ENCODE measurements around the gene LIX1.

The LIX1 gene

GRCh38 chr5:97111616-97112015 is 30.8 kb downstream of the LIX1 start:
- peak; percentile 54 for DNase-seq (ENCODE audit: low read depth, low spot score)
- H3K4me3 ChIP-seq (ENCODE audit: low read length), result no peak overlapping the region

GRCh38 chr5:97111004-97111403 is 31.4 kb downstream of the LIX1 start:
- DNase-seq (ENCODE audit: low read depth, low spot score), result no peak
- H3K4me3 ChIP-seq (ENCODE audit: low read length), result no peak overlapping the region

GRCh38 chr5:97107318-97107717 is 35.1 kb downstream of the LIX1 start:
- no peak for DNase-seq (ENCODE audit: low read depth, low spot score)
- H3K4me3 ChIP-seq (ENCODE audit: low read length), result no peak overlapping the region

GRCh38 chr5:97106216-97106581 is 36.2 kb downstream of the LIX1 start:
- H3K4me3 ChIP-seq (ENCODE audit: low read length), result no peak overlapping the region
- DNase-seq (ENCODE audit: low read depth, low spot score), result no peak

GRCh38 chr5:97105501-97106215 is 36.8 kb downstream of the LIX1 start:
- DNase-seq (ENCODE audit: low read depth, low spot score), result no peak
- no peak overlapping the region for H3K4me3 ChIP-seq (ENCODE audit: low read length)

GRCh38 chr5:97102010-97102470 is 40.4 kb downstream of the LIX1 start:
- DNase-seq (ENCODE audit: low read depth, low spot score), result no peak
- no peak overlapping the region for H3K4me3 ChIP-seq (ENCODE audit: low read length)

- no peak for DNase-seq (ENCODE audit: low read depth, low spot score)
- H3K4me3 ChIP-seq (ENCODE audit: low read length), result no peak overlapping the region
Observed at GRCh38 chr5:97101189-97101910, 41.1 kb downstream of the LIX1 start.

- DNase-seq (ENCODE audit: low read depth, low spot score), result no peak
- no peak overlapping the region for H3K4me3 ChIP-seq (ENCODE audit: low read length)
Observed at GRCh38 chr5:97100476-97100875, 41.9 kb downstream of the LIX1 start.

GRCh38 chr5:97098922-97099321 is 43.5 kb downstream of the LIX1 start:
- H3K4me3 ChIP-seq (ENCODE audit: low read length), result no peak overlapping the region
- no peak for DNase-seq (ENCODE audit: low read depth, low spot score)

GRCh38 chr5:97097326-97098230 is 44.8 kb downstream of the LIX1 start:
- DNase-seq (ENCODE audit: low read depth, low spot score), result no peak
- H3K4me3 ChIP-seq (ENCODE audit: low read length), result no peak overlapping the region

- H3K4me3 ChIP-seq (ENCODE audit: low read length), result no peak overlapping the region
- no peak for DNase-seq (ENCODE audit: low read depth, low spot score)
Observed at GRCh38 chr5:97096846-97097245, 45.6 kb downstream of the LIX1 start.

GRCh38 chr5:97096191-97096590 is 46.2 kb downstream of the LIX1 start:
- DNase-seq (ENCODE audit: low read depth, low spot score), result no peak
- H3K4me3 ChIP-seq (ENCODE audit: low read length), result no peak overlapping the region

- no peak overlapping the region for H3K4me3 ChIP-seq (ENCODE audit: low read length)
- no peak for DNase-seq (ENCODE audit: low read depth, low spot score)
Observed at GRCh38 chr5:97095318-97095732, 47.1 kb downstream of the LIX1 start.

GRCh38 chr5:97094579-97095317 is 47.7 kb downstream of the LIX1 start:
- DNase-seq (ENCODE audit: low read depth, low spot score), result peak; percentile 17
- no peak overlapping the region for H3K4me3 ChIP-seq (ENCODE audit: low read length)

- no peak overlapping the region for H3K4me3 ChIP-seq (ENCODE audit: low read length)
- no peak for DNase-seq (ENCODE audit: low read depth, low spot score)
Observed at GRCh38 chr5:97093193-97093592, 49.2 kb downstream of the LIX1 start.

- H3K4me3 ChIP-seq (ENCODE audit: low read length), result no peak overlapping the region
- DNase-seq (ENCODE audit: low read depth, low spot score), result no peak
Observed at GRCh38 chr5:97090944-97091343, 51.5 kb downstream of the LIX1 start.

- no peak overlapping the region for H3K4me3 ChIP-seq (ENCODE audit: low read length)
- DNase-seq (ENCODE audit: low read depth, low spot score), result no peak
Observed at GRCh38 chr5:97089149-97089801, 53.1 kb downstream of the LIX1 start.

- DNase-seq (ENCODE audit: low read depth, low spot score), result no peak
- H3K4me3 ChIP-seq (ENCODE audit: low read length), result no peak overlapping the region
Observed at GRCh38 chr5:97088774-97089148, 53.6 kb downstream of the LIX1 start.

GRCh38 chr5:97087138-97087537 is 55.3 kb downstream of the LIX1 start:
- no peak for DNase-seq (ENCODE audit: low read depth, low spot score)
- H3K4me3 ChIP-seq (ENCODE audit: low read length), result no peak overlapping the region

Measured in Jurkat, Clone E6-1 (cell line).